Endothelial cell of umbilical vein (primary cell): ENCODE data around the gene SEC31A.

ENCODE experiments used
- CTCF ChIP-seq, 2 donors: IDR thresholded peaks; 1 replicate in 1 of 2; 2 replicates in 1 of 2; pipeline ENCODE4 v1.5.1; 2011; ENCODE audit warnings: low read length in 2 of 2, mild to moderate bottlenecking in 2 of 2, moderate library complexity in 2 of 2, control low read depth in 1 of 2, inconsistent platforms in 1 of 2, low read depth in 1 of 2; ENCODE audit not compliant: insufficient read depth in 1 of 2; ENCODE audit errors: extremely low read depth in 1 of 2
- EZH2 ChIP-seq: IDR thresholded peaks from 2 replicates; pipeline ENCODE4 v1.6.1; 2012; ENCODE audit warnings: borderline replicate concordance, low read depth, mild to moderate bottlenecking, moderate library complexity, low read length, inconsistent platforms; ENCODE audit not compliant: severe bottlenecking

GRCh38 chr4:82773057-82773456 lies 117.9 kb downstream of the SEC31A start:
- TF ChIP-seq CTCF (IDR thresholded peaks at IDR 0.05; ENCODE audit: extremely low read depth in 1 of 2, insufficient read depth in 1 of 2, low read depth in 1 of 2, low read length in 2 of 2) (no peak), EZH2 (no peak)
